ENCODE data around the gene TRIP6.
"Not testable (repeated sequence)": the region's sequence is repeated elsewhere in the genome, so short reads cannot be mapped to it uniquely, and the experiment has no call there.

TRIP6 gene

DNA sequence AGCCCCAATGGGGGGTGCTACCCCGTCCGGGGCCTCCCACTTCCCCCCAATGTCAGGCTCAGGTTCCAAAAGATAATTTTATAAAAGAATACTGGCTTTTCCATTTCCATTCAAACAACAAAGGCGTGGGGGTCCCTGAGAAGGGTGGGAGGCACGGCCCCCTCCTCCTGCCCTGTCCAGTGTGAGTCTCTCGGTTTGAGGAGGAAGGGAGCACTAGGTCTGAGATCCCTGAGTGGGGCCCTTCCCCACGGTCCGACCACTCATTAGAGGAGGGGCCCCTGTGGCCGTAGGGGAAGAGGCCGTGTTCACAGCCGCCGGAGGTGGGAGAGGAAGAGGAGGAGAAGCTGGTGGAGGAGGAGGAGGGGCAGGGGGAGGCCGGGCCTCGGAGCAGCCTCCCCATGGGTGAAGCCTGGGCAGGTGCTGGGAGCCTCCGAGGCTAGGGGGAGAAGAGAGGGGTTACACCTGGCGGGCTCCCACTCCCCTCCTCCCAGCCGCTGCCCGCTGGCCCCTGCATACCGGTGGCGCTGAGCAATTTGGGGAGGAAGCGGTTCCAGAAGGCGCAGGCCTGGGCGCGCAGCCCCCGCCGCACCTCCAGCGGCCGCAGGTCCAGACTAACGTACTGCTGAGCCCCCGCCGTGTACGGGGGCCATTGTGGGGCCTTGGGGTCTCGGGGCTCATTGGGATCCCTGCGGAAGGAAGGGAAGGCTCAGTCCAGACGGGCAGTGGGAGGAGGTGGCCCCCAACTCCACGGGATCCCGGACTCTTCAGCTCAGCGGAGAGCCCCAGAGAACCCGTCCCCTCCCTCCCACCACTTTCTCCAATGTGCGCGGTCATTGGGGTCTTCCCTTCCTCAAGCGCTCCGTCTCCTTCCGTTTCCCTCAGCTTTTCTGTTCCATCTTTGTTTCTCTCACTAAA is 23.7 kb downstream of the TRIP6 start:
- DNase-seq (ENCODE audit: low read depth in 2 of 2): no peak

- no peak for DNase-seq (ENCODE audit: low read depth in 2 of 2)
Measured at GRCh38 chr7:100891568-100892247, 24.5 kb downstream of the TRIP6 start.

DNA sequence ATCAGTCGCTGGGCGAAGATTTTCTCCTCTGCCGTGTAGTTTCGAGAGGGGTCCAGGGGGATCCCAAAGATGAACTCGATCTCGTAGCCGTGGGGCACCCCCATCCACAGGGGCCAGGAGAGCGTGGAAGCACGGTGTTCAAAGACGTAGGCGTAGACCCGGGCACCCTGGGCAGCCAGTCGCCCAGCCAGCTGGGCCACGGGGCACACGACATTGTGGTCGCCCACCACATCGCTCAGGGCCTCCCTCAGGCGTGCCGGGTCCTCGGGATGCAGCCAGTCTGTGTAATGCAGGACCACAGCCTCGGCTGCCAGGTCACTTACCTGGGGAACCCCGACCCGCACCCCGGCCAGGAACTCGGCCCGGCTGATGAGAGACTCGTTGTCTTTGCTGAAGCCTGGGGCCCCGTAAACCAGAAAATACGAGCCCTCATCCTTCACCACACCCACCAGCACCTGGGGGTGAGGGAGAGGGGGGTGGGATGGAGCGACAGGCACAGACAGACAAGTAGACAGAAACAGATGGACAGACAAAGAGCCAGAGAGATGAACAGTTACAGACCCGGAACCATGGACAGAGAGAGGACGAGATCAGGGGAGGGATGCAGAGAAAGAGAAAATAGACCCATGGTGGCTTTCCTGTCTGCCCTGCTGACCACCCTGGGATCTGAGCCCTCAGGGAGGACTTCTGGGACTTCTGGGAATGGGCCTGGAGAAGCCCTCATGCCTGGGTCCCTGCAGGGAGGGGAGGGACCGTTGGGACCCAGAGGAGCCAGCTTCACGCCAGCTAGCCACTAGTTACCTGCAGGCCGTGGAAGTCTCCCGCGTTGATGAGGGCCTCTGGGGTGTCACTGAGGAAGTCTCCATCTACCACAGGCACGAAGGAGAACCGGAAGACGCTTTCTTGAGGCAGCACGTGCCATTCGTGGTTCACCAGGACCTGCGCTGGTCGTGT is 25.5 kb downstream of the TRIP6 start:
- no peak for DNase-seq (ENCODE audit: low read depth in 2 of 2)

DNA sequence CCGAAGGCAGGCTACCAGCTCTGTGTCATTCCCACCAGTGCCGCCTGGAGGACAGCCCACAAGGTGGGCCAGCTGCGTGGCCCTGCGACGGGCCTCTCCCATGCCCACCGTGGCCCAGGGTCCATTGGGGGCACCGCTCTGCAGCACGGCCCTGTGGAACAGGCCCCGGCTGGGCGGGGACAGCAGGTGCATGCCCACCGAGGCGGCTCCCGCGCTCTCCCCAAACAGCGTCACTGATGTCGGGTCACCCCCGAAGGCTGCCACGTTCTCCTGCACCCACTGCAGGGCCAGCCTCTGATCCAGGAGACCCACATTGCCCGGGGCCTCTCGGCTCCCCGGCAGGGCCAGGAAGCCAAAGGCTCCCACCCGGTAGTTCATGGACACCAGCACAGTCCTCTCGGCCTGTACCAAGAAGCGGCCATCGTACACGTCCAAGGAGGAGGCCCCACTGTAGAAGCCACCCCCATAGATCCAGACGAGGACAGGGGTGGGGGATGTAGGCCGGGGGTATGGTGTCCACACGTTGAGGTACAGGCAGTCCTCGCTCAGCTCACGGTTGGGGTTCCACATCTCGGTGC is 26.2 kb downstream of the TRIP6 start:
- no peak for DNase-seq (ENCODE audit: low read depth in 2 of 2)

GRCh38 chr7:100893910-100894721 is 26.9 kb downstream of the TRIP6 start:
- no peak for DNase-seq (ENCODE audit: low read depth in 2 of 2)

GRCh38 chr7:100894860-100895700 is 27.9 kb downstream of the TRIP6 start:
- peak in 1 of 2 donors; percentile 57 for DNase-seq (ENCODE audit: low read depth in 2 of 2)

DNA sequence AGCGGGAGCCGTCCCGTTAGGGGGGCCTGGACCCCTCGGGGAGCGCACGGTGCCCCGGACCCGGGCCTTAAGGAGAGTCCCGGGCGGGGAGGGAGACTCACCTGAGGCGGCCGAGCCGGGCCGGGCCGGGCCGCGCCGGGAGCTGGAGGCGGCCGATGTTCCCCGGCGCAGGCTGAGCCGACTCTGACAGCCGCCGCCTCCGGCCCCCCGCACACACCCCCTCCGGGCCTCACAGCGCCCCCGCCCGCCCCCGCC is 28.4 kb downstream of the TRIP6 start, which contains the start of gene ACHE:
ACHE (minus strand) TSS at position 188 of the 255 bp plus-strand sequence. CDS start 1,656 bp downstream, outside the sequence.
- DNase-seq (ENCODE audit: low read depth in 2 of 2): no peak

GRCh38 chr7:100895956-100896731 is 29.0 kb downstream of the TRIP6 start:
- no peak for DNase-seq (ENCODE audit: low read depth in 2 of 2)

- peak in 1 of 2 donors; percentile 53 for DNase-seq (ENCODE audit: low read depth in 2 of 2)
Measured at GRCh38 chr7:100896732-100897608, 29.8 kb downstream of the TRIP6 start.

- no peak for DNase-seq (ENCODE audit: low read depth in 2 of 2)
Measured at GRCh38 chr7:100897772-100898454, 30.7 kb downstream of the TRIP6 start.

- no peak for DNase-seq (ENCODE audit: low read depth in 2 of 2)
Measured at GRCh38 chr7:100899432-100899831, 32.2 kb downstream of the TRIP6 start.

DNA sequence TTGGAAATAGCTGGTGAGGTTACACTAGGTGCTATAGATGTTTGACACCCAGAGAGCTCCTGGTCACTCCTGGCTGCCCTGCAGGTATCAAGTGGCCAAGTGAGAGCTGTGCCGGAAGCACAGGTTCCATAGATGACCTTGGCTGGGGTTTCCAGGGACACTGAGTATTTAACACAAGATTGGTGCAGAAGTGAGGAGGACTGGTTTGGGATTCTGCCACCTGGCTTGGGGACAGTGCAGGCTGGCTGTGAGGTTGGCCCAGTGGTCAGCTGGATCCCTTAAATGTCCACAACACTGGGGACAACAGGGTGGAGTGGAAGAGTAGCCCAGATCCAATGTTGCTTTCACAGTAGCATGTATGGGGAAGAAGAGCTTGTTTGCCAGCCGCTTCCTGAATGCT is 33.8 kb downstream of the TRIP6 start:
- DNase-seq (ENCODE audit: low read depth in 2 of 2): no peak

DNA sequence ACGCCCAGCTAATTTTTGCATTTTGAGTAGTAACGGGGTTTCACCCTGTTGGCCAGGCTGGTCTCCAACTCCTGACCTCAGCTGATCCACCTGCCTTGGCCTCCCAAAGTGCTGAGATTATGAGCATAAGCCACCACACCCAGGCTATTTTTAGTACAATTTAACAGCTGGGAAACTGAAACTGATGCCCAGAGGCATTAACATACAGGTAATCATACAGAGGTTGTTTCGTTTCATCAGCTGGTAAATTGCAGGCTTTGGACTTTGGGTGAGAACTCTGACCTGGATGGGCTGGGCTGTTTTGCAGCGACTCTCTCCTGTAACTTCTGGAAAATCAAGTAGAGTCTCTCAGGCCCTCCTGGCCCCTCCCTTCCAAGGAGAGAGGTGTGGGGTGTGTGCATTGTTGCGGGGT is 34.7 kb downstream of the TRIP6 start:
- no peak for DNase-seq (ENCODE audit: low read depth in 2 of 2)

DNA sequence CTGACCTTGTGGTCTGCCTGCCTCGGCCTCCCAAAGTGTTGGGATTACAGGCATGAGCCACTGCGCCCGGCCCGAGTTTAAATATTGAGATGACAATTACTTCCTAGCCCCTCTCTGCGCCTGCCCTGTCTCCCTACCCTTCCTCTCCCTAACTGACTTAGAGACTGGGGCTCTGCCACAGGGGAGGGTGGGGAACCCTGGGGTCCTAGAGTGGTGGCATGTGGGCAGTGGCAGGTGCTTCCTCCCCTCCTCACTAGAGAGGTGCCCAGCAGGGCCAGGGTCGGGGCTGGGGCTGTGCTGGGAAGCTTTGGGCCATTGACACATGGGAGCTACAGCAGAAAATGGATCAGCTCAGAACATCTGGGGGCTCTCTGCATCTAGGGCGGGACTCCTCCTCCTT is 35.5 kb downstream of the TRIP6 start:
- DNase-seq (ENCODE audit: low read depth in 2 of 2): no peak

- DNase-seq (ENCODE audit: low read depth in 2 of 2): no peak
Measured at GRCh38 chr7:100908512-100908911, 41.3 kb downstream of the TRIP6 start.

DNA sequence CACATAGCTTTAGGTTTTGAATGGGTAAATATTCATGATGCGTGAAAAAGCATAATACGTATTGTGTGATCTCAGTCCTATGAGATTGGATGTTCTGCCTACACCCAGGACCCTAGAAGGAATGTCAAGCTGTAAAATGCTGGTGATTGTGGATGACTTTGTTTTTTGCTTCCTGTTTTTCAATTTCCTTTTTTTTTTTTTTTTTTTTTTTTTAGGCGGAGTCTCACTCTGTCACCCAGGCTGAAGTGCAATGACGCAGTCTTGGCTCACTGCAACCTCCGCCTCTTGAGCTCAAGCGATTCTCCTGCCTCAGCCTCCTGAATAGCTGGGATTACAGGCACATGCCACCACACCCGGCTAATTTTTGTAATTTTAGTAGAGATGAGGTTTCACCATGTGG is 43.3 kb downstream of the TRIP6 start:
- DNase-seq (ENCODE audit: low read depth in 2 of 2): not testable (repeated sequence)

DNA sequence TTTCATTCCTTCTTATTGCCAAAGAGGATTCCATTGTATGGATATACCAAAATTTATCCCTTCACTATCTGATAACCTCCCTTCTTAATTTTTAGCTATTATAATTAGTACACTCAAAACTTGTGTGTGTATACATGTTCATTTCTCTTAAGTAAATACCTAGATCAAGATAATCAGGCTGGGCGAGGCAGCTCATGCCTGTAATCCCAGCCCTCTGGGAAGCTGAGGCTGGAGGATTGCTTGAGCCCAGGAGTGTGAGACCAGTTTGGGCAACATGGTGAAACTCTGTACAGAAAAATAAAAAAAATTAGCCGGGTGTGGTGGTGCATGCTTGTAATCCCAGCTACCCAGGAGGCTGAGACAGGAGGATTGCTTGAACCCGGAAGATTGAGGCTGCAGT is 44.3 kb downstream of the TRIP6 start:
- DNase-seq (ENCODE audit: low read depth in 2 of 2): no peak
